Body of pancreas (tissue), 4 donors: ENCODE measurements around the gene USP24.

ENCODE experiments used
- POLR2A ChIP-seq, 3 donors: fragments of 450-650 bp; IDR thresholded peaks; one replicate each; pipeline ENCODE4 v1.6.1; 2016; ENCODE audit warnings: antibody characterized with exemption in 3 of 3, mild to moderate bottlenecking in 2 of 3
- TF ChIP-seq, protein P1 (sequence below), 7 experiments: fragments of 450-650 bp in 4 of 7; fragments of 200-600 bp in 3 of 7; sonication (generic) in 3 of 7; IDR thresholded peaks; one replicate each; pipeline ENCODE4 v1.5.1; 2016 to 2019; ENCODE audit warnings: antibody characterized with exemption in 7 of 7

DNA sequence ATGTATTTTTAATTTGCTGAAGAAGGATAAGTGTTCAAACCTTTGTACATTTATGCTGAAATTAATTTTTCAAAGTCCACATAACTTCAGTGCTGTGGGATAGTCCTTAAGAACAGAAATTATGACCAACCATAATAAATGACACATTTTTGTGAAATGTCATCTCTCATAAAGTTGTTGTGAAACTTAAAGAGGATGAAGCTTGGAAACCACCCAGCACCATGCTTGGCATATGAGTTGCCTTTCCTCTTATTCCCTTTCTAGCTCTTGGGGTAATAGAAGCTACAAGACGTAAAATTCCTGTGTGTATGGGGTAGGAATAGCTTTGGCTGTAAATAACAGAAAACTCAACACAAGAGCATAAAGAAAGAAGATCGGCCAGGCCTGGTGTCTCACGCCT, 18.9 kb upstream of the USP24 start:
- TF ChIP-seq, protein P1, sequence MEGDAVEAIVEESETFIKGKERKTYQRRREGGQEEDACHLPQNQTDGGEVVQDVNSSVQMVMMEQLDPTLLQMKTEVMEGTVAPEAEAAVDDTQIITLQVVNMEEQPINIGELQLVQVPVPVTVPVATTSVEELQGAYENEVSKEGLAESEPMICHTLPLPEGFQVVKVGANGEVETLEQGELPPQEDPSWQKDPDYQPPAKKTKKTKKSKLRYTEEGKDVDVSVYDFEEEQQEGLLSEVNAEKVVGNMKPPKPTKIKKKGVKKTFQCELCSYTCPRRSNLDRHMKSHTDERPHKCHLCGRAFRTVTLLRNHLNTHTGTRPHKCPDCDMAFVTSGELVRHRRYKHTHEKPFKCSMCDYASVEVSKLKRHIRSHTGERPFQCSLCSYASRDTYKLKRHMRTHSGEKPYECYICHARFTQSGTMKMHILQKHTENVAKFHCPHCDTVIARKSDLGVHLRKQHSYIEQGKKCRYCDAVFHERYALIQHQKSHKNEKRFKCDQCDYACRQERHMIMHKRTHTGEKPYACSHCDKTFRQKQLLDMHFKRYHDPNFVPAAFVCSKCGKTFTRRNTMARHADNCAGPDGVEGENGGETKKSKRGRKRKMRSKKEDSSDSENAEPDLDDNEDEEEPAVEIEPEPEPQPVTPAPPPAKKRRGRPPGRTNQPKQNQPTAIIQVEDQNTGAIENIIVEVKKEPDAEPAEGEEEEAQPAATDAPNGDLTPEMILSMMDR (IDR thresholded peaks at IDR 0.05): no peak
- TF ChIP-seq POLR2A (IDR thresholded peaks at IDR 0.05): no peak
